ENCODE results near the gene MPZL2. TPM values are rescaled to one million over a fixed set of nuclear protein-coding genes. Genes with fewer than 3 reads are reported as not detected.

Gene MPZL2
- total and polyA plus RNA-seq, 2 experiments from 2014 or later: 2.6 to 4.2 TPM

- H3K4me3 ChIP-seq: no peak within 1 kb of the TSS
- H3K79me2 ChIP-seq (replicated peaks; ENCODE audit: insufficient read depth): no peaks in the 10 kb centered on the region
- H4K20me1 ChIP-seq (replicated peaks; ENCODE audit: insufficient read depth): no peaks in the 10 kb centered on the region
- no peak within 1 kb of the TSS for H2AFZ ChIP-seq
- no peaks in the 10 kb centered on the region for H3K36me3 ChIP-seq (ENCODE audit: insufficient read depth)
- Mint-ChIP-seq H3K4me1 (no peaks in the 10 kb centered on the region; the same call in 2 of the 3 replicates), H3K4me3 (no peak within 1 kb of the TSS), H3K36me3 (ENCODE audit: low read depth) (no peaks in the 10 kb centered on the region), H3K27me3 (ENCODE audit: insufficient read depth, low read depth, poor library complexity) (no peaks in the 10 kb centered on the region), H3K27ac (no peak within 1 kb of the TSS), H3K9me3 (no peaks in the 10 kb centered on the region)
- H3K4me2 ChIP-seq: no peak within 1 kb of the TSS
- no peak for ATAC-seq
- no peaks in the 10 kb centered on the region for H3K4me1 ChIP-seq (ENCODE audit: insufficient read depth)
- no peak for TF ChIP-seq EZH2 (IDR thresholded peaks at IDR 0.05; ENCODE audit: low read depth, unreplicated experiment)
- TF ChIP-seq POLR2AphosphoS5 (IDR thresholded peaks at IDR 0.05; ENCODE audit: low read depth): no peak
- no peak for TF ChIP-seq CTCF (conservative IDR thresholded peaks at IDR 0.05; ENCODE audit: low read depth in 2 of 2)
- TF ChIP-seq ZNF331 (CRISPR knock-in tag; IDR thresholded peaks at IDR 0.05; ENCODE audit: low read depth): no peak
- TF ChIP-seq EZH2phosphoT487 (IDR thresholded peaks at IDR 0.05; ENCODE audit: unreplicated experiment): no peak
- no peak for TF ChIP-seq ZNF114 (CRISPR knock-in tag; IDR thresholded peaks at IDR 0.05)
- no peak for TF ChIP-seq JUNB (IDR thresholded peaks at IDR 0.05; ENCODE audit: unreplicated experiment)
- TF ChIP-seq ZNF462 (CRISPR knock-in tag; IDR thresholded peaks at IDR 0.05): no peak
- TF ChIP-seq ETS1 (IDR thresholded peaks at IDR 0.05): no peak
- no peak for TF ChIP-seq CREB1 (CRISPR knock-in tag; IDR thresholded peaks at IDR 0.05; ENCODE audit: low read depth)
- TF ChIP-seq REST (IDR thresholded peaks at IDR 0.05; ENCODE audit: unreplicated experiment): no peak
- no peak for TF ChIP-seq STAT1 (IDR thresholded peaks at IDR 0.05; ENCODE audit: unreplicated experiment)
- TF ChIP-seq NANOG (IDR thresholded peaks at IDR 0.05; ENCODE audit: borderline replicate concordance): no peak
- H3K27ac ChIP-seq (ENCODE audit: low read depth): no peak within 1 kb of the TSS
- no peaks in the 10 kb centered on the region for H3K9me2 ChIP-seq (ENCODE audit: insufficient read depth)
- H3K27me3 ChIP-seq (ENCODE audit: insufficient read depth): no peaks in the 10 kb centered on the region
- DNase-seq (ENCODE audit: low spot score): no peak
- H3F3A ChIP-seq (replicated peaks; ENCODE audit: low read depth): no peaks in the 10 kb centered on the region
Measured at GRCh38 chr11:118224511-118225188, 39.4 kb downstream of the MPZL2 start, which contains the start of gene JAML. TSS of gene JAML (minus strand) at chr11:118225011. CDS start at chr11:118214866, 10,145 bp downstream.
